ENCODE data around the gene GALNT2.

GALNT2 gene

GRCh38 chr1:230076121-230076520, 9.1 kb downstream of the GALNT2 start:
- H3K27me3 ChIP-seq (ENCODE audit: insufficient read depth, poor library complexity, severe bottlenecking), result no peaks in the 10 kb centered on the region
- TF ChIP-seq GABPA (IDR thresholded peaks at IDR 0.05; ENCODE audit: low read depth) (no peak), POLR2AphosphoS5 (IDR thresholded peaks at IDR 0.05; ENCODE audit: low read depth) (no peak), SPI1 (IDR thresholded peaks at IDR 0.05; ENCODE audit: borderline replicate concordance, low read depth) (no peak), REST (IDR thresholded peaks at IDR 0.05; ENCODE audit: insufficient replicate concordance, low read depth) (no peak), CTCF (IDR thresholded peaks at IDR 0.05; ENCODE audit: insufficient read depth, low read length) (no peak)
- no peak overlapping the region for H3K4me3 ChIP-seq (replicated peaks; ENCODE audit: insufficient read depth, low read length)
- DNase-seq (ENCODE audit: low read depth in 1 of 2, low spot score in 1 of 2), result no peak
- no peak overlapping the region for H3K27ac ChIP-seq (replicated peaks)

- no peak for TF ChIP-seq CTCF (IDR thresholded peaks at IDR 0.05; ENCODE audit: insufficient read depth, low read length)
- no peak for TF ChIP-seq GABPA (IDR thresholded peaks at IDR 0.05; ENCODE audit: low read depth)
- no peak for TF ChIP-seq POLR2AphosphoS5 (IDR thresholded peaks at IDR 0.05; ENCODE audit: low read depth)
- no peak for TF ChIP-seq REST (IDR thresholded peaks at IDR 0.05; ENCODE audit: insufficient replicate concordance, low read depth)
- no peak for TF ChIP-seq SPI1 (IDR thresholded peaks at IDR 0.05; ENCODE audit: borderline replicate concordance, low read depth)
Measured at GRCh38 chr1:230077011-230077410, 10.0 kb downstream of the GALNT2 start.

GRCh38 chr1:230077436-230078213, 10.6 kb downstream of the GALNT2 start:
- DNase-seq (ENCODE audit: low read depth in 1 of 2, low spot score in 1 of 2), result no peak
- Histone ChIP-seq H3K27ac (replicated peaks) (no peak overlapping the region), H3K4me3 (replicated peaks; ENCODE audit: insufficient read depth, low read length) (no peak overlapping the region), H3K27me3 (ENCODE audit: insufficient read depth, poor library complexity, severe bottlenecking) (no peaks in the 10 kb centered on the region)
- TF ChIP-seq CTCF (IDR thresholded peaks at IDR 0.05; ENCODE audit: insufficient read depth, low read length) (no peak), POLR2AphosphoS5 (IDR thresholded peaks at IDR 0.05; ENCODE audit: low read depth) (no peak), REST (IDR thresholded peaks at IDR 0.05; ENCODE audit: insufficient replicate concordance, low read depth) (no peak), GABPA (IDR thresholded peaks at IDR 0.05; ENCODE audit: low read depth) (no peak), SPI1 (IDR thresholded peaks at IDR 0.05; ENCODE audit: borderline replicate concordance, low read depth) (no peak)

More at GRCh38 chr1:230077011-230077410, 10.0 kb downstream of the GALNT2 start:
- no peak overlapping the region for H3K27ac ChIP-seq (replicated peaks)
- no peak for DNase-seq (ENCODE audit: low read depth in 1 of 2, low spot score in 1 of 2)
- H3K4me3 ChIP-seq (replicated peaks; ENCODE audit: insufficient read depth, low read length), result no peak overlapping the region
- no peaks in the 10 kb centered on the region for H3K27me3 ChIP-seq (ENCODE audit: insufficient read depth, poor library complexity, severe bottlenecking)
